Mucosa of gallbladder (tissue), 1 donor: ENCODE data around the gene BIRC7. TPM values are rescaled to one million over a fixed set of nuclear protein-coding genes. Genes with fewer than 3 reads are reported as not detected.

Experiments used
- DNase-seq: peaks from one replicate; pipeline ENCODE4 v3.0.0-alpha.2; 2020; ENCODE audit warnings: low spot score
- total RNA-seq: library from RNA; stranded (reverse); gene quantifications from one replicate; pipeline ENCODE4 v1.2.1, GENCODE V29; 2021
- donor health status: DM: no; HTN: no; CAD: no.

BIRC7 gene
- total RNA-seq, 1 donor from 2014 or later = 0.14 TPM

GRCh38 chr20:63280929-63281545 lies 45.3 kb downstream of the BIRC7 start:
- no peak for DNase-seq

- DNase-seq = no peak
Measured at GRCh38 chr20:63281742-63282665, 46.3 kb downstream of the BIRC7 start.

DNA sequence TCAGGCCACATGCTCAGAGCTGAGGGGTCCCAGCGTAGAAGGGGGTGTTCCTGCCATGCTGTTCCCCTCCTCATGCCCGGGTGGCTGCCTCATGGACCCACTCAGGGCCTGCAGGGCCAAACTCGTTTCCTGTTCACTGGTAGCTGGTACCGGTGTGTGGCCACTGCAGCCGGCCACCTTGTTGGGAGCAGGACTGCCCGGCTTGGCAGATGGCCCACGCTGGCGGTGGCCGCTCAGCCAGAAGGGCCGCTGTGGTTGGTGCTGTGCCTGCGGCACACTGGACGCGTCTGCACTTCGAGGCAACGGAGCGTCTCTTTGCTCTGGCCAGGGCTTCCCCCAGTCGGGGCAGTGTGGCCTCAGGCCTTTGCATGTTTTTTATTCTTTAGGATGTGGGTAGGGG lies 47.2 kb downstream of the BIRC7 start:
- no peak for DNase-seq

- no peak for DNase-seq
Measured at GRCh38 chr20:63283397-63284082, 47.8 kb downstream of the BIRC7 start.

GRCh38 chr20:63284083-63284440 lies 48.4 kb downstream of the BIRC7 start:
- no peak for DNase-seq

DNA sequence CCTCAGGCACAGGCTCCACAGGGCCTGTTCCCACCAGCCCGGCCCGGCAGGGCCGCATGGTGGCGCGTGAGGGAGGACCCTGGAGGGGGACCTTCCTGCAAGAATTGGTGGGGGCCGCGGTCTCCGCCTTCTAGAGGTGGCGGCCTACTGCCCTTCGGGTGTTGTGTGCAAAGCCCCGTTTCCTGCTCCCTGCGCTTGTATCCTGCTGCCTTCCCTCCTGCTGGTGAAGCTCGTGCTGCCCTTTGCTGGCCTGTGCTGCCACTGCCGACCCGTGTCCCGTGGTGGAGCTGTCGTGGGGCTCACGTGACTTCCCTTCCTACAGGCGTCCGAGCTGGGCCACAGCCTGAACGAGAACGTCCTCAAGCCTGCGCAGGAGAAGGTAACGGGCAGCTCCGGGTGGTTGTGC lies 48.8 kb downstream of the BIRC7 start:
- DNase-seq = no peak

DNA sequence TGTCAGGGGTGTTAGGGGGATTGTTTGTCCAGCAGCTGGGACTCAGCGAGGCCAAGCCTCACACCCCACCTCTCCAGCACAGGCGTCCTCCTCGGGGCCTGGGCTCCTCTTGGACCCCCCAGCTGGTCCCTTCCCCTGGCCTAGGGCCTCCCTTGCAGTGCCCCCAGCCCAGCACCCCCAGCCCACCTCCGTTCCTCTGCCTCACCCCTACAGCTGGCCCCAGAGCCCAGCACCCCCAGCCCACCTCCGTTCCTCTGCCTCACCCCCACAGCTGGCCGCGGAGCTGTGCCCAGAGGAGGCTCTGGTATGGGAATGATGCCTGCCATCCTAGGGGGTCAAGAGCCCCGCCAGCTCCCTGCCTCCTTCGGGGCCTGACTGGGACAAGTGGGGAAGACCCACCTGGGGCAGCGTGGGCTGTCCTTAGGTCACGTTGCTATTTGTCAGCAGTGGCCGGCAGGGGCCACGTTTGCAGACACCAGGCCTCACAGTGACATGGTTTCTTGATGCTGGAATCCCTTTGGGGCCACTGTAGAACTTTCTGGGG lies 49.3 kb downstream of the BIRC7 start:
- no peak for DNase-seq

DNA sequence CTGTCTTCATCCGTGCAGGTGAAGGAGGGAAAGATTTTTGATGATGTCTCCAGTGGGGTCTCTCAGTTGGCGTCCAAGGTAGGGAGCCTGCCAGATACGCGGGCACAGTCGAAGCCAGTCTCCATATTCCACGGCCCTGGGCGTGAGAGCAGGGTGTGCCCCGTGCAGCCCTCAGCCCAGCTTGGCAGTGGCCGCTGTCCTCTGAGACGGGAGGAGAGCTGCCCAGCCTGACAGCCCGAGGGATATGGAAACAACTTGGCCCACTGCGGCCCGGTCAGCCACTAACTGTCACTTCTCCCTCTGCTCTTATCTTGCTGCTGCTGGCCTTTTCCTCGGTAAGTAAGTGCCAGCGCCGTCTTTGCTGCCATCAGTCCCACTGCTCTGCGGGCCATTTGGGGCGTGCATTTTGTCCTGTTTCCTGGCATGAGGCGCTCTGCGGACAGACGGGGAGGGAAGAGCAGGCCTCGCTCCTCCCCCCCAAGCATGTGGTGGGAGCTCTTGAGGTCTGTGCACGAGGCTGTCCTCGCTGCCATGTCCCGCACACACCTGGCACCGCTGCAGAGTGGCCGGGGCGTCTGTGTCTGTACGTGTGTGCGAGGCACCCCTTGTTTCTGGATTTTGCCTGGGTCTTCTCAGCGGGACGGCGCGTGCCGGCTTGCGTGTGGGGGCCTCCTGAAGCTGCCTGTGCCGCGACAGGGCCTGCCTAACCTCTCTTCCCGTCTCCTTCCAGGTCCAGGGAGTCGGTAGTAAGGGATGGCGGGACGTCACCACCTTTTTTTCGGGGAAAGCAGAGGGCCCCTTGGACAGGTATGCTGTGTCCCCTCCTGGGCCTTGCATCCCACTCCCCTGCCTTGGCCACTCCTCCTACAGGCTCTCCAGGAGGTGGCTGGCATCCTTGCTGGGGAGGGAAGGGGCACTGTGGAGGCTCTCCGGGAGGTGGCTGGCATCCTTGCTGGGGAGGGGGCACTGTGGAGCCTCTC lies 50.2 kb downstream of the BIRC7 start:
- no peak for DNase-seq

GRCh38 chr20:63286781-63287696 lies 51.3 kb downstream of the BIRC7 start:
- no peak for DNase-seq

DNA sequence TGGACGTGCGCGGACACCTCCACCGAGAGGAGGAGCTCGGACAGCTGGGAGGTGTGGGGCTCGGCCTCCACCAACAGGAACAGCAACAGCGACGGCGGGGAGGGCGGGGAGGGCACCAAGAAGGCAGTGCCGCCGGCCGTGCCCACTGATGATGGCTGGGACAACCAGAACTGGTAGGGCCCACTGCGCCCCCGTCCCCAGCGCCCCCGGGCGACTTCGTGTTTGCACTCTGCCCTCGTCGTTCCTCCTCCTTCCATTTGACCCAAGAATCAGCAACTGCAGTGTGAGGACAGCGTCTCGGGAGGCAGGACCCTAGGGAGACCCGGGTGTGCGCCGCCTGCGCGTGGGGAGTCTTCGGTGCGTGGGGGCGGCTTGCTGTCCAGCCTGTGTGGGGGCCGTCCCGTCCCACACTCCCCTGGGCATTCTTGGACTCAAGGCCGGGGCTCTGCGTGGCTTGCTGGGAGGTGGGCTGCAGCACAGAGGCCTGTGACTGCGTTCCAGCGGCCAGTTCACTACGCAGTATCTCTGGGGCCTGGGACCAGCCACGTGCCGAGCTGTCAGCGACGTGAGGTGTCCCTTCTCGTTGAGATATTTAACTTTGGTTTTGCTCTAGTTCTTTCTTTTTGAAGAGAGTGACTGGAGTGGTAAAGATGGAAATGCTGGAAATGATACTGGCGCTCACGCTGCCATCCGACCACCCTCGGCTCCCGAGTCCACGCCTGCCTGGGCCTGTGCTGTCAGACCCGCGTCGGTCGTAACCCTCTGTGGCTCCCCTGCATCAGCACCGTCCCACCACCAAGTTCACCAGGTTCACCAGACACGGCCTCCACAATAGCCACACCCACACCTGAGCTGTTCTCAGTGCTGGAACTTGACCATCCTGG lies 52.2 kb downstream of the BIRC7 start:
- DNase-seq = no peak

DNA sequence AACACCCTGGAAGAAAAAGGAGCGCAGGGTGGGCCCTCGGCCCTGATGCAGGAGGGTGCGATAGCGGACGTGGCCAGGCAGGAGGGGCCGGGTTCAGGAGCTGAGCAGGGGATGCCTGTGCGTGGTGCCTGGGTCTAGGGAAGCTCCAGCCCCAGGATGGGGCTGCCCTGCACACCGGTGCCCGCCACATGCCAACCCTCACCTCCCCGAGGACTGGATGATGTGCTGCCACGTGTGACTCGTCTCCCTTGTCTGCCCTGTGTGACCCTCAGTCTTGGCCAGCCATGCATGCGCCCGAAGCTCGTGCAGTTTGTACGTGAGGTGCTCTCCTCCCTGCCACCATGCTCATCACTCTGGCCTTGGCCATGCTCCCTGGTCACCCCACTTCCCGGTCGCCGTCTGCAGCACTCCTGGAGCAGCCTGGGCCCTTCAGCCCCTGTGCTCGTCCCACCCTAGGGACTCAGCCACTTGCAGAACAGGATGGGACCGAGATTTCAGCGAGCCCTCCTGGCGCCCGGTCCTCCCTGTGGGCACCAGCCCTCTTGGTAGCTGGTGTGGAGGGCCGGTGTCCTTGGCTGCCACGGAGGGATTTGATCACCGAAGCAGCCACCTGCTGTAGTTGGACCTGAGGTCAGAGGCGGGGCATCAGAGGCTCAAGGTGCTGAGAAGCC lies 53.0 kb downstream of the BIRC7 start:
- no peak for DNase-seq

GRCh38 chr20:63289311-63290135 lies 53.8 kb downstream of the BIRC7 start:
- no peak for DNase-seq

Other genes with a start within 250 kb of the BIRC7 start
- not detected for gene BHLHE23, start 228.9 kb upstream of the BIRC7 start, total RNA-seq
- gene YTHDF1, start 19.8 kb upstream of the BIRC7 start, total RNA-seq = 40.8 TPM
- not detected for gene NKAIN4, start 18.6 kb downstream of the BIRC7 start, total RNA-seq
- gene ARFGAP1, start 36.9 kb downstream of the BIRC7 start, total RNA-seq = 106 TPM
- gene COL20A1, start 57.3 kb downstream of the BIRC7 start, total RNA-seq = 0.14 TPM
- not detected for gene CHRNA4, start 125.4 kb downstream of the BIRC7 start, total RNA-seq
- 0.46 TPM for gene KCNQ2, start 236.8 kb downstream of the BIRC7 start, total RNA-seq